ENCODE measurements around the gene CRYL1. TPM values are rescaled to one million over a fixed set of nuclear protein-coding genes. Genes with fewer than 3 reads are reported as not detected.

Gene CRYL1
- total and polyA plus RNA-seq, 7 donors, result 6.4 to 18.5 (median 12.9) TPM

DNA sequence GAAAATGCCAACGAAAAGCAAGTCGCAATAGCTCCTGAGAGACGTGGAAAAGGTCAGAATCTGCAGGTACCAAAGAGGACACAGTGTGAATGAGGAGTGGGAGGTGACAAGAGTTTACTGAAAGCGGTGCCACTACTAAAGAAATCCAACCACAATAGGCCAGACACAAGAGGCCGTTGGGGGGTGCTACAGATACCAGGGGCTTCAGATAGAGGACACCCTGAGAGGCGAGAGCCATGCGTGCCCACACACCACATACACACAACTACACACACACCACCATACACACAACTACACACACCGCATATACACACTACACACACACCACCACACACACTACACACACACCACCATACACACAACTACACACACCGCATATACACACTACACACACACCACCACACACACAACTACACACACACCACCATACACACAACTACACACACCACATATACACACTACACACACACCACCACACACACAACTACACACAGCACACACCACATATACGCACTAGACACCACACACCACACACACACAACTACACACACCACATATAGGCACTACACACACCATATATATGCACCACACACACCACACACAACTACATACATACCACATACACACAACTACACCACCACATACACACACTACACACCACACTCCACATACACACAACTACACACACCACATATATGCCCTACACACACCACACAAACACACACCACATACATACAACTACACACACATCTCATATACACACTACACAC, 28.5 kb downstream of the CRYL1 start:
- TF ChIP-seq, protein P1, sequence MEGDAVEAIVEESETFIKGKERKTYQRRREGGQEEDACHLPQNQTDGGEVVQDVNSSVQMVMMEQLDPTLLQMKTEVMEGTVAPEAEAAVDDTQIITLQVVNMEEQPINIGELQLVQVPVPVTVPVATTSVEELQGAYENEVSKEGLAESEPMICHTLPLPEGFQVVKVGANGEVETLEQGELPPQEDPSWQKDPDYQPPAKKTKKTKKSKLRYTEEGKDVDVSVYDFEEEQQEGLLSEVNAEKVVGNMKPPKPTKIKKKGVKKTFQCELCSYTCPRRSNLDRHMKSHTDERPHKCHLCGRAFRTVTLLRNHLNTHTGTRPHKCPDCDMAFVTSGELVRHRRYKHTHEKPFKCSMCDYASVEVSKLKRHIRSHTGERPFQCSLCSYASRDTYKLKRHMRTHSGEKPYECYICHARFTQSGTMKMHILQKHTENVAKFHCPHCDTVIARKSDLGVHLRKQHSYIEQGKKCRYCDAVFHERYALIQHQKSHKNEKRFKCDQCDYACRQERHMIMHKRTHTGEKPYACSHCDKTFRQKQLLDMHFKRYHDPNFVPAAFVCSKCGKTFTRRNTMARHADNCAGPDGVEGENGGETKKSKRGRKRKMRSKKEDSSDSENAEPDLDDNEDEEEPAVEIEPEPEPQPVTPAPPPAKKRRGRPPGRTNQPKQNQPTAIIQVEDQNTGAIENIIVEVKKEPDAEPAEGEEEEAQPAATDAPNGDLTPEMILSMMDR (IDR thresholded peaks at IDR 0.05), result no peak
- Histone ChIP-seq H3K9me3 (no peaks in the 10 kb centered on the region), H3K27ac (no peak overlapping the region), H3K4me3 (no peak overlapping the region), H3K4me1 (no peaks in the 10 kb centered on the region), H3K27me3 (ENCODE audit: insufficient read depth in 3 of 3, low read length in 2 of 3) (no peaks in the 10 kb centered on the region), H3K36me3 (ENCODE audit: insufficient read depth in 1 of 2, low read depth in 1 of 2) (no peaks in the 10 kb centered on the region)
- DNase-seq (no peak), ATAC-seq (no peak)
- intact Hi-C loops (cut with DNase I), result loop anchor here (2.0 to 10.0 kb wide), 6 partner anchors 85 to 430 kb away; partner anchors contain the start of gene IL17D (in 1 of the 2)
- 78 to 82% (median 80%) methylated on average over 10 of the region's 10 CpGs for WGBS, 3 donors

GRCh38 chr13:20495087-20496023, 30.3 kb downstream of the CRYL1 start:
- intact Hi-C loops (cut with DNase I), result loop anchor here (2.0 to 10.0 kb wide), 6 partner anchors 87 to 432 kb away; partner anchors contain the start of gene IL17D (in 1 of the 2)
- no peaks in the 10 kb centered on the region for H3K27me3 ChIP-seq (ENCODE audit: insufficient read depth in 3 of 3, low read length in 2 of 3)
- ATAC-seq (peak; percentile 79 to 90 (median 86)), DNase-seq (no peak)
- H3K36me3 ChIP-seq (ENCODE audit: insufficient read depth in 1 of 2, low read depth in 1 of 2), result no peaks in the 10 kb centered on the region
- no peaks in the 10 kb centered on the region for H3K9me3 ChIP-seq
- H3K4me3 ChIP-seq, result peak overlapping the region; percentile 46
- TF ChIP-seq, protein P1 (IDR thresholded peaks at IDR 0.05), result peak; percentile 97
- 20 to 30% (median 24%) methylated on average over 14 of the region's 14 CpGs for WGBS, 3 donors
- H3K27ac ChIP-seq, result no peak overlapping the region
- H3K4me1 ChIP-seq, result no peaks in the 10 kb centered on the region

GRCh38 chr13:20494656-20495055, 31.0 kb downstream of the CRYL1 start:
- TF ChIP-seq, protein P1 (IDR thresholded peaks at IDR 0.05), result no peak
- WGBS, 3 donors, result 35 to 45% (median 36%) methylated on average over 8 of the region's 8 CpGs
- H3K4me1 ChIP-seq, result no peaks in the 10 kb centered on the region
- peak in 1 of 4 donors; percentile 12 for ATAC-seq
- H3K9me3 ChIP-seq, result no peaks in the 10 kb centered on the region
- H3K27me3 ChIP-seq (ENCODE audit: insufficient read depth in 3 of 3, low read length in 2 of 3), result no peaks in the 10 kb centered on the region
- H3K36me3 ChIP-seq (ENCODE audit: insufficient read depth in 1 of 2, low read depth in 1 of 2), result no peaks in the 10 kb centered on the region
- no peak for DNase-seq
- intact Hi-C loops (cut with DNase I), result loop anchor here (5.0 to 10.0 kb wide), 5 partner anchors 88 to 433 kb away; partner anchors contain the start of gene IL17D (in 1 of the 2)
- no peak overlapping the region for H3K4me3 ChIP-seq
- H3K27ac ChIP-seq, result no peak overlapping the region

DNA sequence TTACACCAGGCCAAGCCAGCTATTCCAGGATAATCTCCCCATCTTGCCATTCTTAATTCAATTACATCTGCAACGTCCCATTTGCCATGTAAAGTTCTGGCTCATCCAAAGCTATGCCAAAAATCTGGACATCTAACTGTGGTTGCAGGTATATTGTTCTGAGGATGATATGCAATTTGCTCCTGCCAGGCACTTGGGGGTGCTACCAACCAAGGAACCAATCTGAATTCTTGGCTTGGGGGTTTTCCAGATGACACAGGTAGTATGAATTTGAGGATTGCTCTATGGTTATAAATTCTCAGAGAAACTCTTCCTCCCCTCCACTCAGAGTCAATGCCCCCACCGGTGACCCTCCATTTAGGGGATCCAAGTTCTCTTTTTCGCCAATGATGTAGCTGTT, 33.0 kb downstream of the CRYL1 start:
- Histone ChIP-seq H3K4me3 (no peak overlapping the region), H3K27me3 (ENCODE audit: insufficient read depth in 3 of 3, low read length in 2 of 3) (no peaks in the 10 kb centered on the region), H3K9me3 (no peaks in the 10 kb centered on the region), H3K4me1 (no peaks in the 10 kb centered on the region), H3K36me3 (ENCODE audit: insufficient read depth in 1 of 2, low read depth in 1 of 2) (peaks cover 0 to 8% of the 10 kb centered on the region in 2 donors), H3K27ac (no peak overlapping the region)
- ATAC-seq (no peak), DNase-seq (no peak)
- intact Hi-C loops (cut with DNase I), result loop anchor here in 1 of 2 donors (10.0 kb wide), 1 partner anchor 202 kb away; no protein-coding TSS in a partner anchor
- TF ChIP-seq, protein P1 (IDR thresholded peaks at IDR 0.05), result peak; percentile 40
- WGBS, 3 donors, result 46 to 64% (median 50%) methylated on average over 3 of the region's 3 CpGs

All from psoas muscle (tissue), 8 donors.